Tibial artery (tissue), 4 donors: Measurements from ENCODE around the gene CFAP20.

ENCODE experiments used
- DNase-seq, 2 donors: peaks; one replicate each; pipeline ENCODE4 v3.0.0-alpha.2; 2019
- H3K27ac ChIP-seq, 2 donors: fragments of 200-600 bp; sonication (generic) in 1 of 2; 1 replicate in 1 of 2; 2 replicates in 1 of 2; pipeline ENCODE4 v1.5.1; 2018 to 2019; ENCODE audit warnings: mild to moderate bottlenecking in 1 of 2
- H3K27me3 ChIP-seq, 2 donors: fragments of 200-600 bp; sonication (generic) in 1 of 2; one replicate each; pipeline versions ENCODE4 v1.5.1 to v1.6.0; 2016 to 2019
- H3K36me3 ChIP-seq, 3 donors: fragments of 200-600 bp; sonication (generic) in 2 of 3; one replicate each; pipeline ENCODE4 v1.5.1; 2016 to 2019; ENCODE audit warnings: mild to moderate bottlenecking in 2 of 3
- H3K4me1 ChIP-seq, 4 donors: fragments of 200-600 bp; sonication (generic) in 2 of 4; 1 replicate in 3 of 4; 2 replicates in 1 of 4; pipeline ENCODE4 v1.5.1; 2016 to 2019
- H3K4me3 ChIP-seq, 2 donors: fragments of 200-600 bp; sonication (generic) in 1 of 2; 1 replicate in 1 of 2; 2 replicates in 1 of 2; pipeline ENCODE4 v1.5.1; 2018 to 2019; ENCODE audit warnings: mild to moderate bottlenecking in 2 of 2
- H3K9me3 ChIP-seq, 3 donors: fragments of 200-600 bp; sonication (generic) in 1 of 3; one replicate each; pipeline ENCODE4 v1.5.1; 2016 to 2019
- CTCF ChIP-seq, 2 experiments: fragments of 200-600 bp in 1 of 2; fragments of 450-650 bp in 1 of 2; IDR thresholded peaks; one replicate each; pipeline ENCODE4 v1.5.1; 2017 to 2019; ENCODE audit warnings: antibody characterized with exemption in 2 of 2, mild to moderate bottlenecking in 1 of 2, moderate library complexity in 1 of 2
- intact Hi-C: fragments of 100-400 bp; cut with DNase I; formaldehyde crosslinking; loops from one replicate; pipeline ENCODE4 v1.15.0; 2023; ENCODE audit warnings: low total_unique reads

CFAP20 gene

GRCh38 chr16:58114827-58115825 is 14.1 kb downstream of the CFAP20 start:
- no peak overlapping the region for H3K4me3 ChIP-seq
- no peak for TF ChIP-seq CTCF (IDR thresholded peaks at IDR 0.05)
- H3K9me3 ChIP-seq = no peaks in the 10 kb centered on the region
- intact Hi-C loops = no loop called here
- H3K36me3 ChIP-seq = peaks cover 46 to 47% (median 46%) of the 10 kb centered on the region in 3 donors
- H3K4me1 ChIP-seq = peaks cover 0 to 12% (median 9%) of the 10 kb centered on the region in 4 donors
- no peaks in the 10 kb centered on the region for H3K27me3 ChIP-seq
- H3K27ac ChIP-seq = no peak overlapping the region
- no peak for DNase-seq

- intact Hi-C loops = no loop called here
Measured at GRCh38 chr16:58111302-58111627, 17.9 kb downstream of the CFAP20 start.

GRCh38 chr16:58110571-58111301 is 18.4 kb downstream of the CFAP20 start:
- TF ChIP-seq CTCF (IDR thresholded peaks at IDR 0.05) = no peak
- intact Hi-C loops = no loop called here
- Histone ChIP-seq H3K36me3 (peaks cover 37% of the 10 kb centered on the region in 3 donors), H3K4me1 (no peaks in the 10 kb centered on the region), H3K4me3 (no peak overlapping the region), H3K27ac (no peak overlapping the region), H3K9me3 (no peaks in the 10 kb centered on the region), H3K27me3 (no peaks in the 10 kb centered on the region)
- no peak for DNase-seq

More at GRCh38 chr16:58111302-58111627, 17.9 kb downstream of the CFAP20 start:
- no peaks in the 10 kb centered on the region for H3K4me1 ChIP-seq
- no peak overlapping the region for H3K27ac ChIP-seq
- DNase-seq = no peak
- H3K4me3 ChIP-seq = no peak overlapping the region
- TF ChIP-seq CTCF (IDR thresholded peaks at IDR 0.05) = no peak
- peaks cover 42 to 43% (median 42%) of the 10 kb centered on the region in 3 donors for H3K36me3 ChIP-seq
- no peaks in the 10 kb centered on the region for H3K9me3 ChIP-seq
- no peaks in the 10 kb centered on the region for H3K27me3 ChIP-seq

GRCh38 chr16:58109881-58110280 is 19.3 kb downstream of the CFAP20 start:
- Histone ChIP-seq H3K27ac (no peak overlapping the region), H3K9me3 (no peaks in the 10 kb centered on the region), H3K27me3 (no peaks in the 10 kb centered on the region), H3K36me3 (peaks cover 28 to 29% (median 29%) of the 10 kb centered on the region in 3 donors), H3K4me3 (no peak overlapping the region), H3K4me1 (no peaks in the 10 kb centered on the region)
- DNase-seq = no peak
- TF ChIP-seq CTCF (IDR thresholded peaks at IDR 0.05) = no peak
- intact Hi-C loops = no loop called here

- intact Hi-C loops = no loop called here
- H3K4me3 ChIP-seq = no peak overlapping the region
- DNase-seq = no peak
Measured at GRCh38 chr16:58109330-58109729, 19.9 kb downstream of the CFAP20 start.

More at GRCh38 chr16:58109330-58109729, 19.9 kb downstream of the CFAP20 start:
- Histone ChIP-seq H3K36me3 (peaks cover 23% of the 10 kb centered on the region in 3 donors), H3K4me1 (no peaks in the 10 kb centered on the region), H3K27me3 (no peaks in the 10 kb centered on the region), H3K27ac (no peak overlapping the region), H3K9me3 (no peaks in the 10 kb centered on the region)
- TF ChIP-seq CTCF (IDR thresholded peaks at IDR 0.05) = no peak
